Frontal cortex (tissue), 4 donors: ENCODE measurements around the gene MARF1. TPM values are rescaled to one million over a fixed set of nuclear protein-coding genes. Genes with fewer than 3 reads are reported as not detected.
"Not testable (repeated sequence)": the region's sequence is repeated elsewhere in the genome, so short reads cannot be mapped to it uniquely, and the experiment has no call there.

ENCODE experiments used
- DNase-seq, 2 donors: peaks; one replicate each; pipeline ENCODE4 v3.0.0; 2012; ENCODE audit warnings: low spot score in 2 of 2
- FAIRE-seq: peaks from 2 replicates; lab custom pipeline; 2012; peaks lifted over from hg19 to GRCh38; lab: Jason Lieb, UNC
- total RNA-seq: library from RNA; depleted of rRNA; stranded (reverse); fragments of >200 nt; gene quantifications from one replicate; pipeline ENCODE4 v1.2.3, GENCODE V29; 2014
- donor health status: control.
- donor health status: control.
- donor health status: control.

MARF1 gene
- total RNA-seq, 1 donor from 2014 or later: 20.4 TPM

DNA sequence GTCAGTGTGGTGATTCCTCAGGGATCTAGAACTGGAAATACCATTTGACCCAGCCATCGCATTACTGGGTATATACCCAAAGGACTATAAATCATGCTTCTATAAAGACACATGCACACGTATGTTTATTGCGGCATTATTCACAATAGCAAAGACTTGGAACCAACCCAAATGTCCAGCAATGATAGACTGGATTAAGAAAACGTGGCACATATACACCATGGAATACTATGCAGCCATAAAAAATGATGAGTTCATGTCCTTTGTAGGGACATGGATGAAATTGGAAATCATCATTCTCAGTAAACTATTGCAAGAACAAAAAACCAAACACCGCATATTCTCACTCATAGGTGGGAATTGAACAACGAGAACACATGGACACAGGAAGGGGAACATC is 12.6 kb upstream of the MARF1 start:
- FAIRE-seq, DNase-seq: not testable (repeated sequence)

DNA sequence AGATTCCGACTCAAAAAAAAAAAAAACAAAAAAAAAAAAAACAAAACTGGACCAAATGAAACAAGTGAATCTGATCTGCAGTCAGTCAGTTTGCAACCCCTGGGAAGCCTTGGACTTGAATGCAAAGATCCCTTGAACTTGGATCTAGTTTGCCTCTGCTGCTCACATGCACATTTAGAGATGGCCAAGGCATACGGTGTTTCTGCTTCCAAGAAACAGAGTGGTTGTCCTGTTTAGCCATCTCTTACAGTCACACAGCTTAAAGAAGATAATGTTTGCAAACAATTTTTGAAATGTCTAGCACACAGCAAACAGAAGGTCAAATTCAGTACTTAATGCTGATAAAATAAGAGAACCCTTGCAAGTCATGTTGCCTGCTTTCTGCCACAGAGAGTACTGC is 11.6 kb upstream of the MARF1 start:
- DNase-seq (no peak), FAIRE-seq (no peak)

- no peak for FAIRE-seq
- no peak for DNase-seq
Measured at GRCh38 chr16:15653227-15653626, 10.3 kb upstream of the MARF1 start.

- DNase-seq (no peak), FAIRE-seq (no peak)
Measured at GRCh38 chr16:15652293-15653001, 9.5 kb upstream of the MARF1 start.

- FAIRE-seq: no peak
- DNase-seq: no peak
Measured at GRCh38 chr16:15650698-15651171, 7.8 kb upstream of the MARF1 start.

DNA sequence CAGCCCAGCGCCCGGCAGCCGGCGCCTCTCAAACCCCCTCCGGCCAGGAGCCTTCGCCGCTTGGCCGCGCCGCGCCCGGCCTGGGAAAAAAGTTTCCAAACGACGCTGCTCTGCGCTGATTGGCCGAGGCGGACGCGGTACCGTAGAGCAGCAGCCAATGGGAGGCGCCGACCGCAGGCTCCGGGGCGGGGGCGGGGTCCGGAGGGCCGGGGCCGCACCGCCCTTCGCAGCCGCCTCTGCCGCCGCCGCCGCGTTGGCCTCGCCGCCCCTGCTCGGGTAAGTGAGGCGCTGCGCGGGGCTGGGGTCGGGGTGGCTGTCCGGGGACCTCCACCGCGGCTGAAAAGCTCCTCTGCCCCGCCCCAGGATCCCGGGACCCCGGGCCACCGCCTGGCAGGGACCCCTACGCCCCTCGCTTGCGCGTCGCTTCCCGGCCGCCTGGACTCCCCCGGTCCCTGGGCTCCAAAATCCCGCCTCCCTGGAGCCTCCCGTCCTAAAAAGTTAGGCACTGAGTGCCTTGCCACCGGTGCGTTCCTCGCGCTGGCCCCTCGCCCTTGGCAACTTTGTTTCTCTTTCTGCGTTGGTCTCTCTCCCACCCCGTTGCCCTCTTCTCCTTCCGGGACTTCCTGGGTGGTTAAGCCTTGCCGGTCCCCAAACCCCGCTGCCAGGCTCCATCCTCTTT is 7.2 kb upstream of the MARF1 start, which contains the start of gene NDE1:
TSS of gene NDE1 (plus strand) at position 227 of the 679 bp plus-strand sequence. CDS start 14,534 bp downstream, outside the sequence.
- FAIRE-seq: no peak
- peak; percentile 96 to 99 for DNase-seq

DNA sequence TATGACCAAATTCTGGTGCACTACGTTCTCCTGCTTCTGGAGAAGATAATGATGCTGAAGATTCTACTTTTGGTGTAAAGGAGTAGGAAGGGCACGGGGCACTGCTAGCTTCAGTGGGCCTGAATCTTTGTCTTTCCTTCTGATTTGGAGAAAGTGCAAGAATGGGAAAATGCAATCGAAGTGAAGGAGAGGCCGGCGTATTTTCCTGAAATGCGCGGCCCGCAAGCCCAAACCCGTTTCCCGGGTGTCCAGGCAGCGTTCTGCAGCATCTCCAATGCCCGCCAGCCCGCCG is 6.7 kb upstream of the MARF1 start:
- FAIRE-seq: no peak
- DNase-seq: no peak

DNA sequence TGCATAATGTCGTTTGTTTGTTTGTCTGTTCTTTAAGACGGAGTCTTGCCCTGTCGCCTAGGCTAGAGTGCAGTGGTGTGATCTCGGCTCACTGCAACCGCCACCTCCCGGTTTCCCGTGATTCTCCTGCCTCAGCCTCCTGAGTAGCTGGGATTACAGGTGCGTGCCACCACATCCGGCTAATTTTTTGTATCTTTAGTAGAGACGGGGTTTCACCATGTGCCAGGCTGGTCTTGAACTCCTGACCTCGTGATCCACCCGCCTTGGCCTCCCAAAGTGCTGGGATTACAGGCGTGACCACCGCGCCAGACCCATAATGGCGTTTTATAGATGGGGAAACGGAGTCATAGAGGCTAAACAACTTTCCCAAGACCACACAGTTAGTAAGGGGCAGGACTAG is 6.4 kb upstream of the MARF1 start:
- not testable (repeated sequence) for DNase-seq, FAIRE-seq

DNA sequence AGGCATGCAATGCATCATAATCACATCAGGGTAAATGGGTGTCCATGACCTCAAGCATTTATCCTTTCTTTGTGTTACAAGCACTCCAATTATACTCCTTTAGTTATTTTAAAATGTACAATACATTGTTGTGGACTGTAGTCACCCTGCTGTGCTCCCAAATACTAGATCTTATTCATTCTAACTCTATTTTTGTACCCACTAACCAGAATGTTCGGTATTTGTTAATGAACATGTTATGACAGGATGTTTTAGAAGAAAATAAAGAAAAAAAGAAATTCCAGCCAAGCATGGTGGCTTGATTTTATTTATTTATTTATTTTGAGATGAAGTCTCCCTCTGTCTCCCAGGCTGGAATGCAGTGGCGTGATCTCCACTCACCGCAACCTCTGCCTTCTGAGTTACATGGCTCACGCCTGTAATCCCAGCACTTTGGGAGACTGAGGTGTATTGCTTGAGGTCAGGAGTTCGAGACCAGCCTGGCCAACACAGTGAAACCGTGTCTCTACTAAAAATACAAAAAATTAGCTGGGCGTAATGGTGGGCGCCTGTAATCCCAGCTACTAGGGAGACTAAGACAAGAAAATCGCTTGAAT is 5.3 kb upstream of the MARF1 start:
- FAIRE-seq (no peak), DNase-seq (no peak)

- no peak for FAIRE-seq
- DNase-seq: no peak
Measured at GRCh38 chr16:15647294-15648014, 4.5 kb upstream of the MARF1 start.

GRCh38 chr16:15646557-15647293 is 3.8 kb upstream of the MARF1 start:
- not testable (repeated sequence) for DNase-seq, FAIRE-seq

DNA sequence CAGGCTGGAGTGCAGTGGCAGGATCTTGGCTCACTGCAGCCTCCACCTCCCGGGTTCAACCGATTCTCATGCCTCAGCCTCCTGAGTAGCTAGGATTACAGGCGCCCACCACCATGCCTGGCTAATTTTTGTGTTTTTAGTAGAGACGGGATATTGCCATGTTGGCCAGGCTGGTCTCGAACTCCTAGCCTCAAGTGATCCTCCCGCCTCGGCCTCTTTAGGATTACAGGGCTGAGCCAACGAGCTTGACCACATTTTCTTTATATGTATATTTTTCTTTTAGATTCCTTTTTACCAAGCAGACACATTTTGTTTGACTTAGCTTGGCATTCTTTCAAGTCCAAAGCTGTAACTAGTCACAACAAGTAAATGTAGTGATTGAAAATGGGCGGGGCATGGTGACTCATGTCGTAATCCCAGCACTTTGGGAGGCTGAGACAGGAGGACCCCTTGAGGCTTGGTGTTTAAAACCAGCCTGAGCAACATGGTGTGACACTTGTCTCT is 2.1 kb upstream of the MARF1 start:
- FAIRE-seq, DNase-seq: not testable (repeated sequence)

DNA sequence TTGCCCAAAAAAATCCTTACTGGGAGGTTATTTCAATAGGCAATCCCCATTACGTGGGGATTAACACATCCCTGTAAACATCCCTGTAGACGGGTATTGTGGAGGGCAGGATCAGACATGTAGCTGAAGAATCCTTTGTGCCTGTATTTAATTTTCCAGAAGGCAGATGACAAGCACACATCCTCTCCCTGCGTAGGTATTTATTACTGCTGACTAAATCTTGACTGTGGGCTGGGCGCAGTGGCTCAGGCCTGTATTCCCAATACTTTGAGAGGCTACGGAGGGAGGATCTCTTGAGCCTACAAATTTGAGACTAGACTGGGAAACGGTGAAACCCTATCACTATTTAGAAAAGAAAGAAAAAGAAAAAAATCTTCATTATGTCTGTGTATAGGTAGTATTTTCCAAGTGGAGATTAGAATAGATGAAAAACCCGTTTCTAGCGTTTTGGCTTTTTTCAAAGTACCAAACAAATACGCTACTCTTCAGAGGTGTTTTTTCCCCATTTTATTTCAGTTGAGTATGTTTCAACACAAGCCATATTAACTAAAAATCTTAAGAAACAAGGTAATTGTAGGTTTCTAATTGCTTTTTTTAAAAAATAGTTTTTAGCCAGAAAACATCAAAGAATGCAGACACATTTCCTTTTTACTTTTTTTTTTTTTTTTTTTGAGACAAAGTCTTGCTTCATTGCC is 1.5 kb upstream of the MARF1 start:
- FAIRE-seq (no peak), DNase-seq (no peak)

- no peak for FAIRE-seq
- no peak for DNase-seq
Measured at GRCh38 chr16:15643946-15644250, 944 bp upstream of the MARF1 start.

DNA sequence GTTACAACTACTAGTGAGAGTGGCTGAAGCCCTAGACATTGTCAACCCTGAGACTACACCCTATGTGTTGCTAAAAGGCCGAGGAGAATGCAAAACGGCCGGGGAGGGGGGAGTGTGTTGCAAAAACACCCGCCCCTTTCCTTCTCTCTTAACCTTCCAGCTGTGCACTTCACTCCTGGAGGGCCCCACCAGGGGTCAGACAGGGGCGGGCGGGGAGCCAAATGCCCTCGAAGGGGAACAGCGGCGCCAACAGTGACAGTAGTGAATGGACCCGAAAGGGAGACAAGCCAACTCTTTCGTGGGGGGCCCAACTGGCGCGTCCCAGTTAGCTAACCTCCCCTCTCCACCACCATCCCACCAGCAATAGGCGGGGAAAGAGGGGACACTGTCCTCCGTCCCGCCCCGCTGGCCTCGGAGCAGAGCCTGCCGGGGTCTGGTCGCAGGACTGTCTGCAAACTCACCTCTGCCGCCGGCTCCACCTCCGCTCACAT is 352 bp downstream of the MARF1 start:
- no peak for FAIRE-seq
- DNase-seq: peak in 1 of 2 donors; percentile 21

GRCh38 chr16:15641753-15642556 is 999 bp downstream of the MARF1 start:
- DNase-seq: no peak
- no peak for FAIRE-seq

- FAIRE-seq (no peak), DNase-seq (no peak)
Measured at GRCh38 chr16:15640966-15641365, 2.0 kb downstream of the MARF1 start.

DNA sequence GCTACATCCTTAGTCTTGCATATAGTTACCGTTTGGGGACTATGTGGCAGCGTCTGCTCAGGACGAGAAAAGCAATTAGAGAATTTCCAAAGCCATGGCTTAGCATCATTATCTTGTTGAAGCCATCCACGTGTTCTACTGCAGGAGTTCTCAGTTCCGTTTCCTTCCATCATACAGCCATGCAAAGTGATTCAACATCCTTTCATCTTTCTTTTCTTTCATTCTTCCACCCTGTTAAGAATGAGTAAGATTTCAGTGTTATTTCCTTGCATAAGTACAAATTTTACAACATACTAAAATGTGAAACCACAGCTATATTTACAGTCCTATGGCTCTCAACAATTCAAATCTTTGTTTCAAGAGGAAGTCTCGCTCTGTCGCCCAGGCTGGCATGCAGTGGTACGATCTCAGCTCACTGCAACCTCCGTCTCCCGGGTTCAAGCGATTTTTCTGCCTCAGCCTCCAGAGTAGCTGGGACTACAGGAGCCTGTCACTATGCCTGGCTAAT is 3.8 kb downstream of the MARF1 start:
- FAIRE-seq (no peak), DNase-seq (no peak)
